ENCODE measurements around the gene RTN4IP1.
"Not testable (repeated sequence)": the region's sequence is repeated elsewhere in the genome, so short reads cannot be mapped to it uniquely, and the experiment has no call there.

The RTN4IP1 gene

DNA sequence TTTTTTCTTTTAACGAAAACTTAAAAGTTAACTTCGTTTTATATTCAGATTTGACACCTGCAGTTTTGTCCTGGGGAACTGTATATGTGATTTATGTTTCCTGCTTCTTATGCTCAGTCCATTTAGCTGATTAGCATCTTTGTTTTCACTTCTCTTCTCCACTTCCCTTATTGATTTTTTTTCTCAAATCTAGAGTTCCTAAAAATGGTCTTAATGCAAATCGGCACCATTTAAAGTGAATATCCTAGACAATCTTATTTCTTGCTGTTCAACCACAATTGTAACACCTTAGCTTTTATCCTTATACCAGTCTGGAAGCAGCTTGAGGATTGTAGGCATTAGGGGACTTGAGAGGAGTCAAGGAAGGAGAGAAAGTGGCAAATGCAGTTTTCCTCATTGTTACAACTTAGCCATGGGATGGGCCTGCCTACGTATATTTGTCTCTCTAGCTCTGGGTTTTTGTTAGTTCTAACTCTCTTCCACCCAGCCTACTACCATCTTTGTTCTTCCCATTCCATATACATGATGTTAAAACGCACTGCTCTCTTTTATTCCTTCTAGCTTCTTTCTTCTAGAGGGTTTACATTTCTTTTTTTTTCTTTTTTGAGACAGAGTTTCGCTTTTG, 8.5 kb upstream of the RTN4IP1 start:
- Mint-ChIP-seq H3K36me3 (peaks cover 6% of the 10 kb centered on the region), H3K27me3 (no peaks in the 10 kb centered on the region), H3K4me1 (peaks cover 47% of the 10 kb centered on the region), H3K4me3 (no peak overlapping the region), H3K27ac (no peak overlapping the region), H3K9me3 (no peaks in the 10 kb centered on the region)

DNA sequence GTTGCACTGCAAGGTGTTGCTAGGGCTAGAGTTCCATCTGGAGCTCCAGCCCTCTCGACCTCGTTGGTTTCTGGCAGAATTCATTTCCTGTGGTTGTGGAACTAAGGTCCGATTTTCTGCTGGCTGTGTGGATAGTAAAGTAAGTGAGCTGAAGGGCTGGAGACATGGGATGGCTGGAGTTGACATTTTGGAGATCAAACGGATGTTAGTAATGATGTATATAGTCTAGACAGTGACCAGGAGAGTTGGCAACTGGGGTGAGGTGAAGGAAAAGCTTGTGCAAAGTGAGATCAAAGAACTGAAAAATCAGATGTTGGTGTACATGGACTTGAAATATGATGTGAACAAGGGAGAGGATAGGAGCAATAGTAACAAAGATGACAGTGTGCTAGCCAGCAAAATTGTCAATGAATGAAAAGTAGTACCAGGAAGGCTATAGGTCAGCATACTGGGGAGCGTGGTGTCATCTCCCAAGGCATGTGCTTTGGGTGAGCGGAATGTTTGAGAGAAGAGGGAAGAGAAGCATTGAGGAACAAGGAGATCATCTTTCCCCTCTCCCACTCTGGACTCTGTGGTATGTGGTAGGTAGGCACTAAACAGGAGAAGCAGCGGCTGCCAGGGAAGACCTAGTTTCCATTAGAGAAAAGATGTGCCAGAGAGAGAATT, 7.9 kb upstream of the RTN4IP1 start:
- Mint-ChIP-seq H3K36me3 (peaks cover 4% of the 10 kb centered on the region), H3K27ac (no peak overlapping the region), H3K27me3 (no peaks in the 10 kb centered on the region), H3K4me1 (peaks cover 51% of the 10 kb centered on the region), H3K9me3 (no peaks in the 10 kb centered on the region), H3K4me3 (no peak overlapping the region)

DNA sequence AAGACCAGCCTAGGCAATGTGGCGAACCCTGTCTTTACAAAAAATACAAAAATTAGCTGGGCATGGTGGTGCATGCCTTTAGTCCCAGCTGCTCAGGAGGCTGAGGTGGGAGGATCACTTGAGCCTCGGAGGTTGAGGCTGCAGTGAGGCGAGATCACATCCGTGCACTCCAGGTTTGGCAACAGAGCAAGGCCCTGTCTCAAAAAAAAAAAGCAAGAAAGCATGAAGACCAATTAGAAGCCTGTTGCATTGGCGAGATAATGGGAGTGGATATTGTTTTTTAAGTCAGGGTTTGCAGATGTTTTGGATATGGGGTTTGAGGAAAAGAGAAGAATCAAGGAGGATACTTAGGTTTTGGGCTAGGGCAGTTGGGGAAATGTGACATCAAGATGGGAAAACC, 5.3 kb upstream of the RTN4IP1 start:
- peaks cover 4% of the 10 kb centered on the region for H3K36me3 Mint-ChIP-seq
- no peaks in the 10 kb centered on the region for H3K27me3 Mint-ChIP-seq
- H3K4me3 Mint-ChIP-seq, result no peak overlapping the region
- peaks cover 60% of the 10 kb centered on the region for H3K4me1 Mint-ChIP-seq
- no peak overlapping the region for H3K27ac Mint-ChIP-seq
- no peaks in the 10 kb centered on the region for H3K9me3 Mint-ChIP-seq

DNA sequence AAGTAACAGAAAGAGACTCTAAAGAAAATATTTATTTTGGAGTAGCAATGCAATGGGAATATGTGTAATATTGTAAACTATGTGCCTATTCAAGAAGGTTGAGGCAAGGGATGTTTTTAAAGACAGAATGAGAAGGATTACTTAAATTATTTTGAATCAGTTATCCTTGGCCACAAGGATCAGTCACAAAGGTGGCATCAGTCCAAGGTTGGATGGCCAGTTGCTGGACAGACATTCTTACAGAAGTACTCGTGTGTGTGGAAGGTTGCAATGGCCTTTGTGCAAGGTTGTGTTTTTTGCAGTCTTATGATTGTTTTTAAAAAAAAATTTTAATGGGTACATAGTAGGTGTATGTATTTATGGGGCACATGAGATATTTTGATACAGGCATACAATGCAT, 2.0 kb upstream of the RTN4IP1 start:
- no peak overlapping the region for H3K27ac Mint-ChIP-seq
- no peak overlapping the region for H3K4me3 Mint-ChIP-seq
- no peaks in the 10 kb centered on the region for H3K9me3 Mint-ChIP-seq
- H3K4me1 Mint-ChIP-seq, result peaks cover 60% of the 10 kb centered on the region
- no peaks in the 10 kb centered on the region for H3K27me3 Mint-ChIP-seq
- H3K36me3 Mint-ChIP-seq, result peaks cover 2% of the 10 kb centered on the region

DNA sequence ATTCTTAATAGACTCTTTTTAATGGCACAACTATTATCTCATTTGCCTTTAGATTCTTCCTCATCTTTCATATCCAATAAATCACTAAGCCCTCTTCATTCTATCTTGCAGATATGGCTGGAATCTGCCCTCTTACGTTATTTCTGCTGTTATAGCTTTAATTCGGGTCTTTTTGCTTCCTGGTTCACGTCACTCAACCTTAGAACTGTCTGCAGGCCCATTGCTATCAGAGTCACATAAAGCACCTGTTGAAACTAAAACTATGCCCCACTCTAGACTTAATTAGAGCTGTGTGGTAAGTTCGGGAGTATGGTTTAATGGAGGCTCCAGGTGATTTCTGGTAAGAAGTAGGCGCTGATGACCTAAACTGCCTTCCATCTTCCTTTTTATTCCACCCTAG, 1.1 kb upstream of the RTN4IP1 start:
- H3K9me3 Mint-ChIP-seq, result no peaks in the 10 kb centered on the region
- H3K27me3 Mint-ChIP-seq, result no peaks in the 10 kb centered on the region
- peak overlapping the region; percentile 100 for H3K27ac Mint-ChIP-seq
- H3K36me3 Mint-ChIP-seq, result peaks cover 2% of the 10 kb centered on the region
- H3K4me1 Mint-ChIP-seq, result peaks cover 60% of the 10 kb centered on the region
- H3K4me3 Mint-ChIP-seq, result peak overlapping the region; percentile 99

DNA sequence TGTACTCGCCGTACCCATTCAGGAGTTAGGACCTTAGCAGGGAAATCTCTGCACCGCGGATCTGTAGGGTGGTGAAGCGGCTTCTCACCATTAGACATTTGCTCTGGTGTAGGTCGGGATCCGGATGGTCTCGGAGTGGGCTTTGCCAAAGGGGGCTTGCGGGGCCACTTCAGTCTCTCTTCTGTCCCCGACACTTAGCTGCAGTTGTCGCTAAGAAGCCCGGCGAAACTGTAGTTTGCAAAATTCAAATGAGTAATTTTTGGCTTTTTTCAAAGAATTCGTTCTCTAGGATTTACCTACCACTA, 513 bp upstream of the RTN4IP1 start:
- no peaks in the 10 kb centered on the region for H3K9me3 Mint-ChIP-seq
- H3K4me1 Mint-ChIP-seq, result peaks cover 55% of the 10 kb centered on the region
- peaks cover 2% of the 10 kb centered on the region for H3K36me3 Mint-ChIP-seq
- H3K27ac Mint-ChIP-seq, result peak overlapping the region; percentile 100
- peak overlapping the region; percentile 99 for H3K4me3 Mint-ChIP-seq
- H3K27me3 Mint-ChIP-seq, result no peaks in the 10 kb centered on the region

DNA sequence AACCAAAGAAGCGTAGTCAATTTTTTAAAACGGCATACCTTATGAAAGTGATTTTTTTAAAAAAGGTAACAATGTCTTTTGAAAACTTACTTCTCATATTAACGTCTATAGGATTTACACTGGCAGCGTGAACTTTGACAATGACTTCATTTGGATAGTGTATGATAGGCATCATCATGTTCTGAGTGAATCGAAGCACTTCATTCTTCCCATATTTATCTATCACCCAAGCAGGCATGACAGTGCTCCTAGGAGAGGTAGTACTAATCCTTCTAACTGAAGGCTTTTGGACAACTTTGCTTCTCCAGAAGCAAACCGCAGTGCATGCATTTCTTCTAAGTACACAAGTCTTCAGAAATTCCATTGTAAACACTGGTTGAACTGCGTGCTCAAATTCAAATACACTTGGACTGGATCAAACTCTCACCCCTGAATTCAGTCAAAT, 618 bp downstream of the RTN4IP1 start:
- peak overlapping the region; percentile 100 for H3K27ac Mint-ChIP-seq
- peak overlapping the region; percentile 99 for H3K4me3 Mint-ChIP-seq
- H3K9me3 Mint-ChIP-seq, result no peaks in the 10 kb centered on the region
- H3K36me3 Mint-ChIP-seq, result peaks cover 2% of the 10 kb centered on the region
- H3K27me3 Mint-ChIP-seq, result no peaks in the 10 kb centered on the region
- H3K4me1 Mint-ChIP-seq, result peaks cover 44% of the 10 kb centered on the region

DNA sequence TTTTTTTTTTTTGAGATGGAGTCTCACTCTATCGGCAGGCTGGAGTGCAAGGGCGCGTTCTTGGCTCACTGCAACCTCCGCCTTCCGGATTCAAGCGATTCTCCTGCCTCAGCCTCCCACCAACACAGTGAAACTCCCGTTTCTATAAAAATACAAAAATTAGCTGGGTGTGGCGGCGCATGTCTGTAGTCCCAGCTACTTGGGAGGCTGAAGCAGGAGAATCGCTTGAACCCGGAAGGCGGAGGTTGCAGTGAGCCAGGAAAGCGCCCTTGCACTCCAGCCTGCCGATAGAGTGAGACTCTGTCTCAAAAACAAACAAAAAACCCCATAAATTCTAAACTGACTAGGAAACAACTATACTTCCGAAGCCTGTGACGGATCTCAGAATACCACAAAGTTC, 1.5 kb downstream of the RTN4IP1 start:
- peak overlapping the region; percentile 99 for H3K4me3 Mint-ChIP-seq
- not testable (repeated sequence) for H3K27ac Mint-ChIP-seq, H3K27me3 Mint-ChIP-seq, H3K9me3 Mint-ChIP-seq, H3K36me3 Mint-ChIP-seq
- H3K4me1 Mint-ChIP-seq, result peaks cover 41% of the 10 kb centered on the region

DNA sequence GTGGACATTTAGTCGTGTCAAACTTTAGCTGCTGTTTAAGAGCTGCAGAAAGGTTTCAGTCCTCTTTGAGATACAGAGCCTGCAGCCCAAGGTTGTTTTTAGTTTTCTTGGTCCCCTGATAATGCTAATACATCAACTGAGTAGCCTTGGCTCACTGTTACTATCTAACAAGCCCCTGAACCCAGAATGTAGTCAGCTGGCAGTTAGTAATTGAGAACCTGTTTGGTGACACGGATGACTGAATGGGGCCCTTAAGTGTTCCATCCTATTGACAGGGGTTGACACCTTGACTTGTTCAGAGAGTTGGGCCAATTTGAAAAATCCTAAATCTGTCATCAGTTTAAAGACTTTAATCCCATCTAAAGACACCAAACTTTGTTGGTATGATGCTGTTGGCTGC, 2.8 kb downstream of the RTN4IP1 start:
- peaks cover 30% of the 10 kb centered on the region for H3K4me1 Mint-ChIP-seq
- no peak overlapping the region for H3K4me3 Mint-ChIP-seq
- no peaks in the 10 kb centered on the region for H3K9me3 Mint-ChIP-seq
- H3K27me3 Mint-ChIP-seq, result no peaks in the 10 kb centered on the region
- peaks cover 3% of the 10 kb centered on the region for H3K36me3 Mint-ChIP-seq
- H3K27ac Mint-ChIP-seq, result no peak overlapping the region

DNA sequence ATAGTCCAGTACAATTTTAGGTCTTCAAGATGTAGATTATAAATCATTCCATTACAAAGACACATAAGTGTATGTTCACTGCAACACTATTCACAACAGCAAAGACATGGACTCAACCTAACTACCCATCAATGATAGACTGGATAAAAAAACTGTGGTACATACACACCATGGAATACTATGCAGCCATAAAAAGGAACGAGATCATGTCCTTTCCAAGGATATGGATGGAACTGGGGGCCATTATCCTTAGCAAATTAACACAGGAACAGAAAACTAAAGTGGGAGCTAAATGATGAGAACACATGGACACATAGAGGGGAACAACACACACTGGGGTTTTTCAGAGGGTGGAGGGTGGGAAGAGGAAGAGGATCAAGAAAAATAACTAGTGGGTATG, 6.3 kb downstream of the RTN4IP1 start:
- Mint-ChIP-seq H3K9me3 (no peaks in the 10 kb centered on the region), H3K4me3 (no peak overlapping the region)

DNA sequence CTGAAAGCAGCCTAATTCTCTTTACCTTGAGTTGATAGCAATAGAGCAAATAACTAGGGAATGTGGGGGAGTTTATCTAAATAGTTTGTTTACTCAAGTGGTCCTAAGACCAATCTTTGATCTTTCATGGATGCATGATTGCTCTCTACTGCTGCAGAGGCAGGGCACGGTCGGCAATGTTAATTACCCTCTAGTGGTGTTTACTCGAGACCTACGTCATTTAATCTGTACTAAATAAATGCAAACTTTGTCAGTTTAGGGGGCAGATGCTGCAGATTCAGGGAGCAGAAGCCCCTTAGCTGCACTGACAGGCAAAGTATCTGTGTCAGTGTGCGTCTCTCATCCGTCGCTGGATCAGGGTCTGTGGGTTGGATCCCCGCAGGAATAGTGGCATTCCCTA, 6.9 kb downstream of the RTN4IP1 start:
- no peak overlapping the region for H3K4me3 Mint-ChIP-seq
- H3K27me3 Mint-ChIP-seq, result no peaks in the 10 kb centered on the region
- no peak overlapping the region for H3K27ac Mint-ChIP-seq
- H3K4me1 Mint-ChIP-seq, result peaks cover 7% of the 10 kb centered on the region
- H3K9me3 Mint-ChIP-seq, result no peaks in the 10 kb centered on the region
- H3K36me3 Mint-ChIP-seq, result peaks cover 8% of the 10 kb centered on the region

More for the DNA sequence above, 6.3 kb downstream of the RTN4IP1 start:
- Mint-ChIP-seq H3K27me3 (no peaks in the 10 kb centered on the region), H3K36me3 (peaks cover 7% of the 10 kb centered on the region), H3K27ac (no peak overlapping the region), H3K4me1 (peaks cover 8% of the 10 kb centered on the region)

DNA sequence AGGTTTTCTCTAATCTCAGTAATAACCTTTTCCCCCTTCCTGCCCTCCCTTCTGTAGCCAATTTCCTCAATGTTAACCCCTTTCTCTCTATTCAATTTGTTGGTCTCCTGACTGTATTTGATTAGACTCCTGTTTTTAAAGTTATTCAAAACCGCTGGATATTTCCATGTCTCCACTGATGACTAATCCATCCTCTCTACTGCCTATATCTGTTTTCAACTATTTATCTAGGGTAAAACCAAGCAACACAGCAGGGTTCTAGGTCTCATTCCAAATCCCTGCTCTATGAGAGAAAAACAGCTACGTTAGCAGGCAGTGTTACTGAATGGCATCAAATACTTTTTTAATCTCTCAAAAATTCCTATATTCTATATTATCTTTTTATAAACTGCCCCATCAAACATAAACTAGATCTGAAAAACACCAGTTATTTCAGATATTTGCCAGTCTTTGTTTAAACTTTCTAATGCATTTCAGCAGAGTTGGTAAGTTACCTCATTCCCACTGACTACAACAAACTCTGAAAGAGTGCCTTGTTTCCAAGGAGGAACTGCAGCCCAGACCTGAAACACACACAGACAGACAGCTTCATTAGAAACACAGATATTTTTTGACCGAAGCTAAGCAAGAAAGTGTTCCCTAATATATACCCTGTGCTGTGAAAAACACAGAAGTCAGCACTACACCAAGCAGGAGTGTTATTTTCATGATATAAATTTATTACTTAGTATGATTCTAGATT, 8.2 kb downstream of the RTN4IP1 start:
- Mint-ChIP-seq H3K27ac (no peak overlapping the region), H3K4me1 (no peaks in the 10 kb centered on the region), H3K9me3 (no peaks in the 10 kb centered on the region), H3K4me3 (no peak overlapping the region), H3K36me3 (peaks cover 9% of the 10 kb centered on the region), H3K27me3 (no peaks in the 10 kb centered on the region)

DNA sequence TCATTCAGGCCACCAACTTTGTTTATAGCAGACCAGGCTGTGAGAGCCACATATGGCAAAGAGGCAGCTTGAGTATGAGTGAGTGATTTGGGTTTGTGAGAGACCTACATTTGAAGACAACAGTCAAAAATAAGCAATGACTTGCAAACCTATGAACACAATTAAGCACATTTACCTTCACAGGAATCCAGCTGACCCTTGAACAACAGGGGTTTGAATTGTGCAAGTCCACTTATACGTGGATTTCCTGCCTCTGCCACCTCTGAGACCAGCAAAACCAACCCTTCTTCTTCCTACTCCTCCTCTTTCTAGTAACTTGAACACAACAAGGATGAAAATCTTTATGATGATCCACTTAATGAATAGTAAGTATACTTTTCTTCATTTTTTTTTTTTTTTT, 10.1 kb downstream of the RTN4IP1 start:
- H3K27ac Mint-ChIP-seq, result no peak overlapping the region
- H3K4me1 Mint-ChIP-seq, result no peaks in the 10 kb centered on the region
- H3K9me3 Mint-ChIP-seq, result no peaks in the 10 kb centered on the region
- H3K27me3 Mint-ChIP-seq, result no peaks in the 10 kb centered on the region
- H3K36me3 Mint-ChIP-seq, result peaks cover 10% of the 10 kb centered on the region
- H3K4me3 Mint-ChIP-seq, result no peak overlapping the region

DNA sequence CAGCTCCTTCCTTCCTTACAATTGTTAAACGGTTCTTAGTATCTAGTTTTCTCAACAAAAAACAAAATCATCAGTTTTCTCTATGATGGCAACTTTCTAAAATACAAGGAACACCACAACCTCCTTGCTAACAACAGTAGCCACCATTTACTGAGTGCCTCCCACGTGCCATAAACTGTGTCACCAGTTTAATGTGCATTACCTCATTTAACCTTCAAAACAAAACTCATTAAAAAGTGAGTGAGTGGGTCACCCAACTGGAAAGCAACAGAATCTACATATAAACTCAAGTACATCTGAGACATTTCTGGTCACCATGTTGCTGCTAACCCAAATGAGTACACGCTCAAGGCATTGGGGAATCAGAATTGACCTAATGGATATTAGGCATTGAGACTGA, 11.0 kb downstream of the RTN4IP1 start:
- no peaks in the 10 kb centered on the region for H3K9me3 Mint-ChIP-seq
- H3K27ac Mint-ChIP-seq, result no peak overlapping the region
- H3K27me3 Mint-ChIP-seq, result no peaks in the 10 kb centered on the region
- H3K4me1 Mint-ChIP-seq, result no peaks in the 10 kb centered on the region
- peaks cover 12% of the 10 kb centered on the region for H3K36me3 Mint-ChIP-seq
- no peak overlapping the region for H3K4me3 Mint-ChIP-seq

DNA sequence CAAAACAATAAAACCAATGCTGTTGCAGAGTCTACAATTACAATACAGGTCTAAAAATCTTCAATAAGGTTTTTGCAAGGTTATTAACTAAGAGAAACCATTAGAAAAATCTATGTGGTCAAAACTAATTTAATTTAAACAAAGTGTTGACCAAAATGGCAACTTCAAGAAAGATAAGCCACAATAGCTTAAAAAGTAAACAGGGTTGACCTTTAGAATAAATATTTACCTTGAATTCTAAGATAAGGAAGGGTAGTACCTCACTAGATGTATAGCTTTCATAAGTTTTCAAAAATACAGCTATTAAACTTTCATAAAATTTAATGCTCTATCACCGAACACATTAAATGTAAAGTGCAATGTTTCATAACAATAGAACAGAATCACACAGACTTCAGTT, 11.4 kb downstream of the RTN4IP1 start:
- no peaks in the 10 kb centered on the region for H3K9me3 Mint-ChIP-seq
- no peak overlapping the region for H3K27ac Mint-ChIP-seq
- no peaks in the 10 kb centered on the region for H3K27me3 Mint-ChIP-seq
- H3K36me3 Mint-ChIP-seq, result peaks cover 13% of the 10 kb centered on the region
- no peaks in the 10 kb centered on the region for H3K4me1 Mint-ChIP-seq
- no peak overlapping the region for H3K4me3 Mint-ChIP-seq

DNA sequence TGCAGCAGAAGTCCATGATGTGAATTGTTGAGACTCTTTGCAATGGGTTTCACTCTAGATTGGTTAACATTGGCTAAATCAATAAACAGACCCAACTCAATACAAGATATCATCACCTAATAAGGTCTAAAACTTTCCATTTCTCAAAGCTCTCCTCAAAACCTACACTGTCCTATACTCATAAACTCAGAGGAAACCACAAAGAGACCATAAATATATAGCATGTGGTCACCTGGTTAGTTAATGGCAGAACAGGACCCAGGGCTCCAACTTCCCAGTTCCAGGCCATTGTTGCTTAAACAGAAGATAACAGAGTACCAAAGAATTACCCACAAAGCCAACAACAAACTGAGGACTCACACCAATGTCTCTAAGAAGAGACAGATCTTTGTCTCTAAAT, 12.0 kb downstream of the RTN4IP1 start:
- H3K27me3 Mint-ChIP-seq, result no peaks in the 10 kb centered on the region
- peaks cover 18% of the 10 kb centered on the region for H3K36me3 Mint-ChIP-seq
- no peak overlapping the region for H3K27ac Mint-ChIP-seq
- H3K4me3 Mint-ChIP-seq, result no peak overlapping the region
- H3K4me1 Mint-ChIP-seq, result no peaks in the 10 kb centered on the region
- H3K9me3 Mint-ChIP-seq, result no peaks in the 10 kb centered on the region
